HEK293T (cell line): ENCODE data around the gene CEP95.
"Not testable (repeated sequence)": the region's sequence is repeated elsewhere in the genome, so short reads cannot be mapped to it uniquely, and the experiment has no call there.

Source experiments
- ARNT ChIP-seq: fragments of 450-650 bp; IDR thresholded peaks from 2 replicates; pipeline ENCODE4 v1.6.1; 2017; ENCODE audit warnings: mild to moderate bottlenecking
- BHLHE40 ChIP-seq: fragments of 450-650 bp; IDR thresholded peaks from 2 replicates; pipeline ENCODE4 v1.6.1; 2016; ENCODE audit warnings: mild to moderate bottlenecking, moderate library complexity, borderline replicate concordance
- FOXK2 ChIP-seq: fragments of 450-650 bp; IDR thresholded peaks from 2 replicates; pipeline ENCODE4 v1.6.1; 2016; ENCODE audit warnings: mild to moderate bottlenecking
- HDGF ChIP-seq: fragments of 450-650 bp; IDR thresholded peaks from 2 replicates; pipeline ENCODE4 v1.6.1; 2017; ENCODE audit warnings: antibody characterized with exemption, borderline replicate concordance
- NFRKB ChIP-seq: fragments of 450-650 bp; IDR thresholded peaks from 2 replicates; pipeline ENCODE4 v1.6.1; 2016; ENCODE audit warnings: mild to moderate bottlenecking, moderate library complexity
- PKNOX1 ChIP-seq: fragments of 450-650 bp; IDR thresholded peaks from 2 replicates; pipeline ENCODE4 v1.6.1; 2016
- SUZ12 ChIP-seq: fragments of 450-650 bp; IDR thresholded peaks from 2 replicates; pipeline ENCODE4 v1.6.1; 2016; ENCODE audit warnings: mild to moderate bottlenecking
- TARDBP ChIP-seq: fragments of 450-650 bp; IDR thresholded peaks from 2 replicates; pipeline ENCODE4 v1.6.1; 2016
- ZNF384 ChIP-seq: fragments of 450-650 bp; IDR thresholded peaks from 2 replicates; pipeline ENCODE4 v1.6.1; 2016

DNA sequence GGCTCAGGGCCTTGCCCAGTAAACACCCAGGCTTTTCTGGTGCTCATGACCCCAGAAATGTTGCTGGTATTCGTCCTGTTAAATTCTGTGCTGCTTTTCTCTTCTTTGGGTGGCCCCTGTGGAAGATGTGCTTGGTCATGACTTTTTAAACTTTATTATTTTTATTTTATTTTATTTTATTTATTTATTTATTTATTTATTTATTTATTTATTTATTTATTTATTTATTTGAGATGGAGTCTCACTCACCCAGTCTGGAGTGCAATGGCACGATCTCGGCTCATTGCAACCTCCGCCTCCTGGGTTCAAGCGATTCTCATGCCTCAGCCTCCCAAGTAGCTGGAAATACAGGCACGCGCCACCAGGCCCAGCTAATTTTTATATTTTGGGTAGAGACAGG, 47.0 kb upstream of the CEP95 start:
- TF ChIP-seq HDGF, BHLHE40, SUZ12, TARDBP, ARNT, PKNOX1, NFRKB, FOXK2, ZNF384: not testable (repeated sequence)
